H1 (cell line): Measurements from ENCODE around the gene AK5. TPM values are rescaled to one million over a fixed set of nuclear protein-coding genes. Genes with fewer than 3 reads are reported as not detected.

Source experiments
- CEBPB ChIP-seq: IDR thresholded peaks from 2 replicates; pipeline ENCODE4 v1.6.1; 2012; ENCODE audit warnings: low read depth, low read length
- FOSL1 ChIP-seq: IDR thresholded peaks from 2 replicates; pipeline ENCODE4 v1.6.1; 2011; ENCODE audit warnings: mild to moderate bottlenecking, low read depth, low read length, moderate library complexity; ENCODE audit not compliant: insufficient read depth
- RAD21 ChIP-seq, 2 experiments: IDR thresholded peaks in 1 of 2; conservative IDR thresholded peaks in 1 of 2; 2 replicates each; pipeline ENCODE4 v1.6.1; 2011; ENCODE audit warnings: low read depth in 2 of 2, low read length in 2 of 2, improper control_type of control experiment in 1 of 2, inconsistent platforms in 1 of 2, mild to moderate bottlenecking in 1 of 2, moderate library complexity in 1 of 2
- polyA plus RNA-seq, 7 experiments: library from polyadenylated mRNA; depleted of rRNA in 3 of 7; stranded (reverse) in 5 of 7; unstranded in 2 of 7; fragments of >200 nt in 5 of 7; fragments of 200-250 nt in 2 of 7; gene quantifications; 1 replicate in 5 of 7; 2 replicates in 1 of 7; 4 replicates in 1 of 7; pipeline versions ENCODE4 v1.2.1 to v1.2.3, GENCODE V29; 2011 to 2013; ENCODE audit warnings: missing spikeins in 2 of 7, mixed read lengths in 2 of 7
- total RNA-seq: library from RNA; stranded (reverse); fragmentation: NEBNext Ultra II Directional; extraction: Animal tissue kit (Norgen Biotek cat#: 25700); gene quantifications from 2 replicates; pipeline ENCODE4 v1.2.1, GENCODE V29; 2021
- TF ChIP-seq, protein P1 (sequence below): fragments of 300-600 bp; sonication (generic); IDR thresholded peaks from 2 replicates; pipeline ENCODE4 v1.7.1; 2012; ENCODE audit warnings: low read length, moderate library complexity, mild to moderate bottlenecking, inconsistent platforms; ENCODE audit not compliant: insufficient replicate concordance

Gene AK5
- total and polyA plus RNA-seq, 2 of the 8 experiments (the other 6 are each of a cell fraction or from before 2014, with no cell fraction given), result 2.0 to 7.1 TPM

DNA sequence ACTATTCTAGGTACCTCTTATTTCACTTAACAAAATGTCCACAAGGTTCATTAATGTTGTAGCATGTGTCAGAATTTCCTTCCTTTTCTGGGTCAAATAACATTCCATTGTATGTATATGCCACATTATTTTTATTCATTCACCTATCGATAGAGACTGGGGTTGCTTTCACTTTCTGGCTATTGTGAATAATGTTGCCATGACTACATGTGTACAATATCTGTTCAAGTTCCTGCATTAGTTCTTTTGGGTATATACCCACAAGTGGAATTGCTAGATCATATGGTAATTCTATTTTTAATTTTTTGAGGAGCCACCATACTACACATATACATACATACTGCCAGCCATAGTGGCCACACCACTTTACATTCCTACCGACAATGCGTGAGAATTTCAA is 242.2 kb downstream of the AK5 start (continued):
- TF ChIP-seq, protein P1, sequence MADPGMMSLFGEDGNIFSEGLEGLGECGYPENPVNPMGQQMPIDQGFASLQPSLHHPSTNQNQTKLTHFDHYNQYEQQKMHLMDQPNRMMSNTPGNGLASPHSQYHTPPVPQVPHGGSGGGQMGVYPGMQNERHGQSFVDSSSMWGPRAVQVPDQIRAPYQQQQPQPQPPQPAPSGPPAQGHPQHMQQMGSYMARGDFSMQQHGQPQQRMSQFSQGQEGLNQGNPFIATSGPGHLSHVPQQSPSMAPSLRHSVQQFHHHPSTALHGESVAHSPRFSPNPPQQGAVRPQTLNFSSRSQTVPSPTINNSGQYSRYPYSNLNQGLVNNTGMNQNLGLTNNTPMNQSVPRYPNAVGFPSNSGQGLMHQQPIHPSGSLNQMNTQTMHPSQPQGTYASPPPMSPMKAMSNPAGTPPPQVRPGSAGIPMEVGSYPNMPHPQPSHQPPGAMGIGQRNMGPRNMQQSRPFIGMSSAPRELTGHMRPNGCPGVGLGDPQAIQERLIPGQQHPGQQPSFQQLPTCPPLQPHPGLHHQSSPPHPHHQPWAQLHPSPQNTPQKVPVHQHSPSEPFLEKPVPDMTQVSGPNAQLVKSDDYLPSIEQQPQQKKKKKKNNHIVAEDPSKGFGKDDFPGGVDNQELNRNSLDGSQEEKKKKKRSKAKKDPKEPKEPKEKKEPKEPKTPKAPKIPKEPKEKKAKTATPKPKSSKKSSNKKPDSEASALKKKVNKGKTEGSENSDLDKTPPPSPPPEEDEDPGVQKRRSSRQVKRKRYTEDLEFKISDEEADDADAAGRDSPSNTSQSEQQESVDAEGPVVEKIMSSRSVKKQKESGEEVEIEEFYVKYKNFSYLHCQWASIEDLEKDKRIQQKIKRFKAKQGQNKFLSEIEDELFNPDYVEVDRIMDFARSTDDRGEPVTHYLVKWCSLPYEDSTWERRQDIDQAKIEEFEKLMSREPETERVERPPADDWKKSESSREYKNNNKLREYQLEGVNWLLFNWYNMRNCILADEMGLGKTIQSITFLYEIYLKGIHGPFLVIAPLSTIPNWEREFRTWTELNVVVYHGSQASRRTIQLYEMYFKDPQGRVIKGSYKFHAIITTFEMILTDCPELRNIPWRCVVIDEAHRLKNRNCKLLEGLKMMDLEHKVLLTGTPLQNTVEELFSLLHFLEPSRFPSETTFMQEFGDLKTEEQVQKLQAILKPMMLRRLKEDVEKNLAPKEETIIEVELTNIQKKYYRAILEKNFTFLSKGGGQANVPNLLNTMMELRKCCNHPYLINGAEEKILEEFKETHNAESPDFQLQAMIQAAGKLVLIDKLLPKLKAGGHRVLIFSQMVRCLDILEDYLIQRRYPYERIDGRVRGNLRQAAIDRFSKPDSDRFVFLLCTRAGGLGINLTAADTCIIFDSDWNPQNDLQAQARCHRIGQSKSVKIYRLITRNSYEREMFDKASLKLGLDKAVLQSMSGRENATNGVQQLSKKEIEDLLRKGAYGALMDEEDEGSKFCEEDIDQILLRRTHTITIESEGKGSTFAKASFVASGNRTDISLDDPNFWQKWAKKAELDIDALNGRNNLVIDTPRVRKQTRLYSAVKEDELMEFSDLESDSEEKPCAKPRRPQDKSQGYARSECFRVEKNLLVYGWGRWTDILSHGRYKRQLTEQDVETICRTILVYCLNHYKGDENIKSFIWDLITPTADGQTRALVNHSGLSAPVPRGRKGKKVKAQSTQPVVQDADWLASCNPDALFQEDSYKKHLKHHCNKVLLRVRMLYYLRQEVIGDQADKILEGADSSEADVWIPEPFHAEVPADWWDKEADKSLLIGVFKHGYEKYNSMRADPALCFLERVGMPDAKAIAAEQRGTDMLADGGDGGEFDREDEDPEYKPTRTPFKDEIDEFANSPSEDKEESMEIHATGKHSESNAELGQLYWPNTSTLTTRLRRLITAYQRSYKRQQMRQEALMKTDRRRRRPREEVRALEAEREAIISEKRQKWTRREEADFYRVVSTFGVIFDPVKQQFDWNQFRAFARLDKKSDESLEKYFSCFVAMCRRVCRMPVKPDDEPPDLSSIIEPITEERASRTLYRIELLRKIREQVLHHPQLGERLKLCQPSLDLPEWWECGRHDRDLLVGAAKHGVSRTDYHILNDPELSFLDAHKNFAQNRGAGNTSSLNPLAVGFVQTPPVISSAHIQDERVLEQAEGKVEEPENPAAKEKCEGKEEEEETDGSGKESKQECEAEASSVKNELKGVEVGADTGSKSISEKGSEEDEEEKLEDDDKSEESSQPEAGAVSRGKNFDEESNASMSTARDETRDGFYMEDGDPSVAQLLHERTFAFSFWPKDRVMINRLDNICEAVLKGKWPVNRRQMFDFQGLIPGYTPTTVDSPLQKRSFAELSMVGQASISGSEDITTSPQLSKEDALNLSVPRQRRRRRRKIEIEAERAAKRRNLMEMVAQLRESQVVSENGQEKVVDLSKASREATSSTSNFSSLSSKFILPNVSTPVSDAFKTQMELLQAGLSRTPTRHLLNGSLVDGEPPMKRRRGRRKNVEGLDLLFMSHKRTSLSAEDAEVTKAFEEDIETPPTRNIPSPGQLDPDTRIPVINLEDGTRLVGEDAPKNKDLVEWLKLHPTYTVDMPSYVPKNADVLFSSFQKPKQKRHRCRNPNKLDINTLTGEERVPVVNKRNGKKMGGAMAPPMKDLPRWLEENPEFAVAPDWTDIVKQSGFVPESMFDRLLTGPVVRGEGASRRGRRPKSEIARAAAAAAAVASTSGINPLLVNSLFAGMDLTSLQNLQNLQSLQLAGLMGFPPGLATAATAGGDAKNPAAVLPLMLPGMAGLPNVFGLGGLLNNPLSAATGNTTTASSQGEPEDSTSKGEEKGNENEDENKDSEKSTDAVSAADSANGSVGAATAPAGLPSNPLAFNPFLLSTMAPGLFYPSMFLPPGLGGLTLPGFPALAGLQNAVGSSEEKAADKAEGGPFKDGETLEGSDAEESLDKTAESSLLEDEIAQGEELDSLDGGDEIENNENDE, result no peak
- TF ChIP-seq FOSL1, result no peak
- no peak for TF ChIP-seq CEBPB
- no peak for TF ChIP-seq RAD21 (IDR thresholded peaks at IDR 0.05 in 1 of 2, conservative IDR thresholded peaks at IDR 0.05 in 1 of 2; ENCODE audit: low read depth in 2 of 2, low read length in 2 of 2)
